COLO668 (cell line): ENCODE data around the gene BRD4.
A peak's percentile ranks its signal among the peaks of the same experiment; 100 is the strongest.

Experiments
- DNase-seq: peaks from one replicate; lab custom pipeline; 2025; ENCODE audit not compliant: unreplicated experiment; lab: John Stamatoyannopoulos, UW

BRD4 gene

GRCh38 chr19:15268192-15268927, 64.0 kb downstream of the BRD4 start:
- DNase-seq, result no peak

DNA sequence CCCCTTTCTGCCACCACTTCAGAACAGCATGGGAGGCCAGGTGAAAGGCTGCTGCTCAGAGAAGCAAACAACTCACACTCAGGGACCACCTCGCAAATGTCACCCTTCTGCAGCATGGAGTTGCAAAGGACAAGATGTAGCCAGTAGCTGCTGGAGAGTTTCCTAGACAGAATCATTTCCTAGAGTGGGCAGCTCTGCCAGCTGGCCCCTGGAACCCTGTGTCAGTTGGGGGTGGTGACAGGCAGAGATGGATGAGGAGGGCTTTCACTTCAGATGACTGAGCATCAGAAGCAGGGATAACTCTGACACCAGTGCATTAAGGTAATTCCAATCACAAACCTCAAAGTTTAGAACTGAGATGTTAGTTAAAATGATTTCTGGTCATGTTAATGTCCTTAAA, 65.7 kb downstream of the BRD4 start:
- DNase-seq, result no peak

DNA sequence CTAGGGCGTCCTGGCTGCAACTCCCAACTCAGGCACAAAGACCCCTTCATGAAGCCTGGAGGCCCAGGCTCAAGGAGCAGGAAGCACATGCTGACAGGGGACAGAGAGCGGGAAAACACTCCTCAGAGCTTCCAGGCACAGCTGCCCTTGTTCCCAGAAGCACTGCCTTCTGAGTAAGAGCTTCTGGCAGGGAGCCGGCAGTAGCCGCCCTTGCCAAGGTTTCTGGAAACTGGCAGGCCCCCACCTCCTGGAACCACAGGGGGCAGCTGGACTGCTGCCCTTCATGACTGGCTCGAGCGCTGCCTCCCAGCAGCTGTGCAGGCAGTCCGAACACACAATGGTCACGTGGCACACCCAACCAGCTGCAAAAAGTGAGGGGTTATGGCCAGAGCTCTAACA, 66.5 kb downstream of the BRD4 start:
- no peak for DNase-seq

- DNase-seq, result no peak
Measured at GRCh38 chr19:15265214-15265849, 67.0 kb downstream of the BRD4 start.

GRCh38 chr19:15264933-15265206, 67.5 kb downstream of the BRD4 start:
- no peak for DNase-seq

DNA sequence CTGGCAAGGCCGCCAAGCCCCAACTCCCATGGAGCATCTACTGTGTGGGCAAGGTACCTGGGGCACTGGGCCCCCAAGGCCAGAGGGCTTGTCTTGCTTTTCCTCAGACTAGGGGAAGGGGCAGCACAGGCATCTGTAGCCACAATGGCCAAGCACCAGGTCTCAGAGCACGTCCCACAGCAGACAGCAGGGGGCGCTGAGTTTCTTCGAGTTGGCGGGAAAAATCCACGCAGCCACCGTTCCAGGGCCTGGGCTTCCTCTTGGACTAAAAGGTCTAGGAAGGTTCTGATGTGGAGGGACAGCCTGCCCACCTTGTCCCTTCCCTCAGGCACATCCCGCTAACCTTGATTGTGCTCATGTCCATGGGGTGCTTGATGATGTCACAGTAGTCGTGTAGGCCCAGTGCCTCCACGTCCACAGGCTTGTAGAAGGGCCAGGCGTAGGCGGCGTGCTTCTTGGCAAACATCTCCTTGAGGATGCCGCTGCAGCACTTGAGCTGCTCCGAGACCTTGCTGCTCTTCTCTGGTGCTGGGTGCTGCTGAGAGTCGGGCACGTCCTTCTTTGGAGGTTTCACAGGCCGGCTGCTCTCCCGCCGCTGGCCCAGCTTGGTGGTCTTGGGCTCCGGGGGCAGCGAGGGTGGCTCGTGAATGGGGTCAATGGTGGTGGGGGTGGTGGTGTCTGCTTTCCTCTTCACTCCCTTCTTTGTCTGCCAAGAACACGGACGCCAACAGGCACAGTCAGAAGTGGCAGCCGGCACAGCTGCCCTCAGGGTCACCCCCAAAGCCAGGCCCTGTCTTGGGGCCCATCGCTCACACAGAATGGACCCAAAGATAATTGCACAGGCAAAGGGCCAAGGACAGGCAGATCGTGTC, 68.0 kb downstream of the BRD4 start:
- peak; percentile 74 for DNase-seq

GRCh38 chr19:15263361-15263985, 68.9 kb downstream of the BRD4 start:
- DNase-seq, result peak; percentile 6

- DNase-seq, result no peak
Measured at GRCh38 chr19:15262011-15262410, 70.3 kb downstream of the BRD4 start.

DNA sequence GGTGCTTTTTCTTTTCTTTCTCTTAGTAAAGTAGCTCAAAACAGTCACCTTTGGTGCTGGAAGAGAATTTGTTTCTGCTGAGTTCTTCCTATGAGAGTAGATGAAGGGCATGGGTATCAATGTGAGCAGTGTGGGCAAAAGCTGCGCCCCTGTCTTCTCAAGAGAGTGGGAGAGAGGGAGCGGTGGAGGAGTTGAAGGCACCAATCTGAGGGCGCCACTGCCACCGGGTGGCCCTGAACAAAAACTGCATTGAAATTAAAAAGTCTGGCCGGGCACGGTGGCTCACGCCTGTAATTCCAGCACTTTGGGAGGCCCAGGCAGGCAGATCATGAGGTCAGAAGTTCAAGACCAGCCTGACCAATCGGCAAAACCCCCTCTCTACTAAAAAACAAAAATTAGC, 71.4 kb downstream of the BRD4 start:
- no peak for DNase-seq

DNA sequence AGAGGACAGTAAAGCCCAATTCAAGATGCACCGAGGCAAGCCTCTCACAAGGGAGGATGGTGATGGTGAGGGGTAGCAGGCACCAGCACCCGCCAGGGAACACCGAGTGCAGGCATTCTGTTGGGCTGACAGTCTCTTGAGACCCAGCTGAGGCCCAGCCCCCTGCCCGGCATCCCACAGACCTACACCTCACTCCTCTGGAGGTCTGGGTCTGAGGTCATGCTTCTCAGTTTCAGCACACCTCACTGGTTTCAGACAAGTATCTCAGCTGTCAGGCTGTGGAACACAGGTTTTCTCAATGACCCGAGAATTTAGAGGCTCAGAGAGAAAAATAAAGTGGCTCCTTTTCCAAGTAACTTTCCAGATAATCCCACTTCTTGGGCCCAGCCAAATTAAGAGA, 72.4 kb downstream of the BRD4 start:
- no peak for DNase-seq

DNA sequence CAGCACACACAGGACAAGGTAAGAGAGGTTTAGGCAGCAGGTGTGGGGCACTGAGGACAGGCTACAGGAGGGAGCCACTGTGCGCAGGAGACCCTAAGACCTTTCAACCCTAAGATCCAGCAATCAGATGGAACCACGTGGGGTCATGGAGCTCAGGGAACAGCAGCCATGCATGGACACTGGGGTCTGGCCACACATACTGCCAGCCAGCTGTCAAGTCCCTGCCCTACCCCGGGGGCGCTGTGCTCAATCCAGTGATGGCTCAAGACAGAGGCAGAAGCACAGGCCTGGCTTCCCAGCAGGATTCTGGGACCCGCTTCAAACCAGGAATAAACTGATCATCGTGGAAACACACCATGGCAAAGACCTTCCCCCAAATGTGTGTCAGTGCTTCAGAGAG, 74.6 kb downstream of the BRD4 start:
- no peak for DNase-seq

DNA sequence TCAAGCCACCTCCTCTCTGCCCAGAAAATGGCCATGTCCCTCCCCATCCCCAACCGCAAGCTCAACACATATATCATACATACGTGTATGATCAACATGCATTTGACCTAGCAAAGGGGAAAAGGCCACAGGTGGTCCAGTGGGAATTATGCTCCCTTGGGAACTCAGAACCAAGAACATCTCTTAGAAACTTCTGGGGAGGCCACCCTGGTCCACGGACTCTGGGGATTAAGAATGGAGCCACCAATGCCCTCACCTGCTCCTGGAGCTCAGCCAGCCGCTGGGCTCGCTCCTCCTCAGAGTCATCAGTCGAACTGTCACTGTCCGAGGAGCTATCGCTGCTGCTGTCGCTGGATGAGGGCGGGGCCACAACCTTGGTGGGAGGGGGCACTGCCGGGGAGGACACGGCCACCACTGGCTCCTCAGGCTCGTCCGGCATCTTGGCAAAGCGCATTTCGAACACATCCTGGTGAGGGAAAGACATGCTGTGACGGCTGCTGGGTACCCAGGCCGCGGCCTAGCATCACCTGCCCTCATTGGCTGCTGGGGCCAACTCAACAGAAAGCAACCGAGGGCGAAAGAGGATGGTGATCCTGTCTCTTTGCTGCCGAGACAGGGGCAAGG, 75.5 kb downstream of the BRD4 start:
- no peak for DNase-seq

DNA sequence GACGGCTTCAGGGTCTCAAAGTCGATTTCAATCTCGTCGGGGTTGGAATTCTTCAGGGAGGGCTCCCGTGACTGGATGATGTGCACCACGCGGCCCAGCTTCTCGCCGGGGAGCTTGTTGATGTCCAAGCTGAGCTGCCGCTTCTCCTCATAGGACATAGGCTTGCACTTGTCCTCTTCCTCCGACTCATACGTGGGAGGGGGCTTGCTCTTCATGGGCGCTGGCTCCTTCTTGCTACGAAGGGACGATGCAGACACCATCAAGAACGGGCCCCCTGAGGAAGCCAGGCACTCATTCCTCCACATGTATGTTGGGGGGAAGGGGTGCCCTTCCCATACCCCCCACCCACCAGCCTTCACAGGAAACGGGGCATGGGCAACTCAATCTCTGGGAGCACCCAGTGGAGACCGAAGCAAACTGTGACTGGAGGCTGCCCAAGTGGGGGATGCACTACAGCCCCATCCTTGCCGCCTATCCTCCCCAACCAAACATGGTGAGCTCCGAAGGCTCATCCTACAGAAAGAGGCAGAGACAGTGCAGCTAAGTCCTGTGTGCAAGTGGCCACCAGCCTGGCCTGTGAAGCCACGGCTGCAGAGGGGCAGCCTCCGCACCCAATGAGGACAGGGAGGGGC, 76.9 kb downstream of the BRD4 start:
- DNase-seq, result no peak

- no peak for DNase-seq
Measured at GRCh38 chr19:15254547-15254946, 77.8 kb downstream of the BRD4 start.

GRCh38 chr19:15253513-15253912, 78.8 kb downstream of the BRD4 start:
- no peak for DNase-seq

DNA sequence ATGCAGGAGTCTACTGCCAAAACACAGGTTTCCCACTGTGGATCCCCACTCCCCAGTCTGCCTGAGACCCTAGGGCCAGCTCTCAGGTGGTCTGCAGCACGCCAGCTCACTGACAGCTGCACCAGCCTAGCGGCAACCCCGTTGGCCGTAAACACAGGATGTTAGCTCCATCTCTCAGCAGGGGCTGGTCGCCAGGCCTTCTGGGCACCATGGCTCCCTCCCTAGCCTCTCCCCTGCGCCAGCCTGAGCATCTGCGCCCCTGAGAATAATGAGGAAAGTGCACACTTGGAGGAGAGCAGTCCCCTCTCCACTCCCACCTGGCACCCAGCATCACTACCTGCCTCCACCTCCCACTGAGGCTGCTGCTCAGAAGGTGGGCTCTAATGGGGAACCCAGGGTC, 79.3 kb downstream of the BRD4 start:
- no peak for DNase-seq

- DNase-seq, result peak; percentile 2
Measured at GRCh38 chr19:15252398-15253018, 79.8 kb downstream of the BRD4 start.

- DNase-seq, result peak; percentile 23
Measured at GRCh38 chr19:15251749-15252397, 80.5 kb downstream of the BRD4 start.

- no peak for DNase-seq
Measured at GRCh38 chr19:15251010-15251748, 81.2 kb downstream of the BRD4 start.
